ENCODE data around the gene HRH2.

GRCh38 chr5:175693741-175694140, 35.9 kb downstream of the HRH2 start:
- TF ChIP-seq FOXM1 (IDR thresholded peaks at IDR 0.05; ENCODE audit: borderline replicate concordance) (no peak), NFRKB (IDR thresholded peaks at IDR 0.05) (no peak)

Data from HEK293T (cell line).